GM12878 (cell line): ENCODE measurements around the gene CALY. TPM values are rescaled to one million over a fixed set of nuclear protein-coding genes. Genes with fewer than 3 reads are reported as not detected.

ENCODE experiments used
- ATAC-seq: fragments of 200-7000 bp; cut with Tn5 transposase; 3 replicates; pipeline ENCODE4 v1.9.1; 2020; ENCODE audit warnings: mild to moderate bottlenecking, moderate library complexity
- BruUV-seq: library from RNA; stranded (reverse); fragments of 400-500 nt; replicated peaks from 2 replicates; lab custom pipeline; 2021; lab: Mats Ljungman, UMichigan
- CTCF ChIA-PET: fragments of 300-600 bp; sonication (Branson Sonifier 250); formaldehyde crosslinking; extraction: SDS; loops from one replicate; lab custom pipeline; 2021; ENCODE audit warnings: inconsistent platforms; lab: Yijun Ruan, JAX
- POLR2A ChIA-PET: fragments of 350-600 bp; formaldehyde crosslinking; extraction: SDS; loops from one replicate; lab custom pipeline; 2021; ENCODE audit warnings: inconsistent platforms; lab: Charles Lee
- RAD21 ChIA-PET: fragments of 300-600 bp; sonication (Branson Sonifier 250); formaldehyde crosslinking; loops from one replicate; lab custom pipeline; 2023; ENCODE audit warnings: antibody characterized with exemption; ENCODE audit not compliant: unreplicated experiment; lab: Charles Lee
- SMC1A ChIA-PET: fragments of 300-600 bp; sonication (Branson Sonifier 250); formaldehyde crosslinking; loops from one replicate; lab custom pipeline; 2023; ENCODE audit not compliant: unreplicated experiment, uncharacterized antibody; lab: Charles Lee
- DNase-seq: peaks from one replicate; pipeline ENCODE4 v3.0.0-alpha.2; 2011; ENCODE audit warnings: low read depth, low spot score
- FAIRE-seq: peaks from 3 replicates; lab custom pipeline; 2011; peaks lifted over from hg19 to GRCh38; lab: Jason Lieb, UNC
- H2AFZ ChIP-seq: 2 replicates; pipeline ENCODE4 v1.6.0; 2011; ENCODE audit warnings: low read depth, low read length, control low read depth; ENCODE audit not compliant: control insufficient read depth
- H3K27ac ChIP-seq: 2 replicates; pipeline ENCODE4 v1.5.1; 2011; ENCODE audit warnings: control low read depth; ENCODE audit not compliant: control insufficient read depth, insufficient read depth
- H3K27me3 ChIP-seq, 2 experiments: replicated peaks in 1 of 2; 2 replicates each; pipeline versions ENCODE4 v1.6.0 to v1.6.1; 2011; ENCODE audit warnings: low read length in 1 of 2; ENCODE audit not compliant: control insufficient read depth in 2 of 2, insufficient read depth in 2 of 2
- H3K36me3 ChIP-seq, 2 experiments: 2 replicates each; pipeline ENCODE4 v1.5.1; 2011; ENCODE audit warnings: low read length in 1 of 2; ENCODE audit not compliant: control insufficient read depth in 2 of 2, insufficient read depth in 2 of 2
- H3K4me1 ChIP-seq: 2 replicates; pipeline ENCODE4 v1.6.1; 2011; ENCODE audit warnings: mild to moderate bottlenecking, low read length, moderate library complexity, mixed read lengths; ENCODE audit not compliant: control insufficient read depth, insufficient read depth
- H3K4me2 ChIP-seq: 2 replicates; pipeline ENCODE4 v1.6.0; 2011; ENCODE audit warnings: control low read depth; ENCODE audit not compliant: control insufficient read depth, insufficient read depth
- H3K4me3 ChIP-seq: fragments of 200-600 bp; sonication (generic); 2 replicates; pipeline ENCODE4 v1.5.1; 2016
- H3K79me2 ChIP-seq: 2 replicates; pipeline ENCODE4 v1.6.0; 2011; ENCODE audit warnings: low read length; ENCODE audit not compliant: control insufficient read depth, insufficient read depth
- H3K9ac ChIP-seq: 2 replicates; pipeline ENCODE4 v1.8.0; 2011; ENCODE audit warnings: low read length, control low read depth, mixed read lengths; ENCODE audit not compliant: control insufficient read depth, insufficient read depth
- H3K9me3 ChIP-seq: replicated peaks from 3 replicates; pipeline ENCODE4 v1.5.1; 2011; ENCODE audit warnings: mild to moderate bottlenecking, low read length; ENCODE audit not compliant: control insufficient read depth, insufficient read depth
- H4K20me1 ChIP-seq: 2 replicates; pipeline ENCODE4 v1.6.0; 2011; ENCODE audit not compliant: control insufficient read depth, insufficient read depth
- CUX1 ChIP-seq: IDR thresholded peaks from 2 replicates; pipeline ENCODE4 v1.6.1; 2012; ENCODE audit warnings: improper control_type of control experiment, low read depth, low read length; ENCODE audit not compliant: insufficient replicate concordance
- EGR1 ChIP-seq, 2 experiments: IDR thresholded peaks; 1 replicate in 1 of 2; 2 replicates in 1 of 2; pipeline ENCODE4 v1.6.1; 2011 to 2012; ENCODE audit warnings: low read depth in 2 of 2, low read length in 2 of 2, borderline replicate concordance in 1 of 2, mild to moderate bottlenecking in 1 of 2, moderate library complexity in 1 of 2
- MTA3 ChIP-seq: IDR thresholded peaks from 2 replicates; pipeline ENCODE4 v1.6.1; 2012; ENCODE audit warnings: low read length, inconsistent platforms, borderline replicate concordance
- MYC ChIP-seq: IDR thresholded peaks from 2 replicates; pipeline ENCODE4 v1.6.1; 2011; ENCODE audit warnings: mild to moderate bottlenecking, low read length, moderate library complexity, inconsistent platforms; ENCODE audit not compliant: insufficient read depth, insufficient replicate concordance, insufficient read length, severe bottlenecking
- NFXL1 ChIP-seq: fragments of 450-650 bp; IDR thresholded peaks from 2 replicates; pipeline ENCODE4 v1.6.1; 2017; ENCODE audit warnings: antibody characterized with exemption, mild to moderate bottlenecking, borderline replicate concordance
- REST ChIP-seq: IDR thresholded peaks from 2 replicates; pipeline ENCODE4 v1.6.1; 2012; ENCODE audit warnings: mild to moderate bottlenecking, low read depth, low read length
- STAT1 ChIP-seq: fragments of 450-650 bp; conservative IDR thresholded peaks from 2 replicates; pipeline ENCODE4 v1.6.1; 2014; ENCODE audit warnings: antibody characterized with exemption, mild to moderate bottlenecking
- TARDBP ChIP-seq: IDR thresholded peaks from 2 replicates; pipeline ENCODE4 v1.6.1; 2016; ENCODE audit warnings: borderline replicate concordance
- YY1 ChIP-seq: IDR thresholded peaks from 2 replicates; pipeline ENCODE4 v1.6.1; 2011; ENCODE audit warnings: low read depth, mild to moderate bottlenecking, low read length
- ZBTB11 ChIP-seq: fragments of 450-650 bp; formaldehyde crosslinking; IDR thresholded peaks from 2 replicates; pipeline ENCODE4 v1.5.0; 2022; ENCODE audit warnings: mild to moderate bottlenecking, missing genetic modification characterization
- WGBS: methylation state at CpG from one replicate; pipeline ENCODE4 v1.1.6; 2016; ENCODE audit warnings: low lambda C conversion rate; ENCODE audit not compliant: insufficient replicate concordance, insufficient coverage; ENCODE audit errors: missing lambda C conversion rate; 5-methylcytosine and 5-hydroxymethylcytosine counted together
- in situ Hi-C: fragments of 300-500 bp; cut with MboI; formaldehyde crosslinking; loops from 9 replicates; pipeline ENCODE4 v1.14.3; 2018; ENCODE audit warnings: mixed read lengths
- intact Hi-C: fragments of 100-400 bp; cut with micrococcal nuclease; formaldehyde crosslinking; loops from one replicate; pipeline ENCODE4 v1.14.2; 2022; ENCODE audit not compliant: unreplicated experiment
- polyA plus RNA-seq, 11 experiments: library from polyadenylated mRNA; depleted of rRNA in 4 of 11; unstranded in 6 of 11; stranded (reverse) in 5 of 11; fragments of >200 nt; fragmentation: Nextera tagmentation in 4 of 11; fragmentation: Illumina TruSeq in 1 of 11; extraction: Ambion mirVana in 4 of 11; extraction: Trizol in 1 of 11; gene quantifications; 1 replicate in 1 of 11; 2 replicates in 10 of 11; pipeline versions ENCODE4 v1.2.1 to v1.2.3, GENCODE V29; 2011 to 2016; ENCODE audit warnings: inconsistent platforms in 2 of 11, missing spikeins in 2 of 11, low read depth in 1 of 11
- total RNA-seq, 4 experiments: library from RNA; depleted of rRNA in 3 of 4; stranded (reverse); fragments of >200 nt in 3 of 4; fragmentation: Illumina TruSeq in 1 of 4; extraction: Trizol in 1 of 4; gene quantifications; 2 replicates each; pipeline versions ENCODE4 v1.2.1 to v1.2.3, GENCODE V29; 2013 to 2021

Gene CALY
- total and polyA plus RNA-seq, 10 of the 15 experiments (the other 5 are each of a cell fraction or from before 2014, with no cell fraction given): 0.07 TPM; not detected in 9

GRCh38 chr10:133362846-133363245, 26.1 kb upstream of the CALY start:
- Histone ChIP-seq H3K9me3 (no peaks in the 10 kb centered on the region), H2AFZ (no peak overlapping the region), H3K27me3 (no peaks in the 10 kb centered on the region), H3K36me3 (peaks cover 5% of the 10 kb centered on the region in 2 experiments), H3K9ac (no peak overlapping the region), H3K4me1 (peaks cover 18% of the 10 kb centered on the region), H3K4me3 (no peak overlapping the region), H3K4me2 (no peak overlapping the region), H3K79me2 (no peaks in the 10 kb centered on the region), H4K20me1 (no peaks in the 10 kb centered on the region), H3K27ac (no peak overlapping the region)
- WGBS: 93% methylated on average over 13 of the region's 13 CpGs
- ChIA-PET RAD21 (no interaction called here), POLR2A (no interaction called here), SMC1A (interaction anchor here (1.2 to 2.3 kb wide), 2 partner anchors 28 to 38 kb away, joined by 3 to 16 read pairs; no protein-coding TSS in a partner anchor), CTCF (no interaction called here)
- ATAC-seq (no peak), DNase-seq (no peak), FAIRE-seq (no peak)
- in situ Hi-C loops: no loop called here
- no TSS peak for BruUV-seq
- intact Hi-C loops: no loop called here
- TF ChIP-seq ZBTB11 (CRISPR knock-in tag) (no peak), MYC (no peak), NFXL1 (no peak), EGR1 (IDR thresholded peaks at IDR 0.05; ENCODE audit: borderline replicate concordance in 1 of 2, low read depth in 2 of 2, low read length in 2 of 2) (no peak), REST (no peak), TARDBP (no peak), YY1 (no peak), STAT1 (no peak), CUX1 (no peak), MTA3 (no peak)
